ENCODE measurements around the gene RIPOR3. TPM values are rescaled to one million over a fixed set of nuclear protein-coding genes. Genes with fewer than 3 reads are reported as not detected.
A peak's percentile ranks its signal among the peaks of the same experiment; 100 is the strongest.

The RIPOR3 gene
- total RNA-seq, 2 experiments from 2014 or later: not detected

DNA sequence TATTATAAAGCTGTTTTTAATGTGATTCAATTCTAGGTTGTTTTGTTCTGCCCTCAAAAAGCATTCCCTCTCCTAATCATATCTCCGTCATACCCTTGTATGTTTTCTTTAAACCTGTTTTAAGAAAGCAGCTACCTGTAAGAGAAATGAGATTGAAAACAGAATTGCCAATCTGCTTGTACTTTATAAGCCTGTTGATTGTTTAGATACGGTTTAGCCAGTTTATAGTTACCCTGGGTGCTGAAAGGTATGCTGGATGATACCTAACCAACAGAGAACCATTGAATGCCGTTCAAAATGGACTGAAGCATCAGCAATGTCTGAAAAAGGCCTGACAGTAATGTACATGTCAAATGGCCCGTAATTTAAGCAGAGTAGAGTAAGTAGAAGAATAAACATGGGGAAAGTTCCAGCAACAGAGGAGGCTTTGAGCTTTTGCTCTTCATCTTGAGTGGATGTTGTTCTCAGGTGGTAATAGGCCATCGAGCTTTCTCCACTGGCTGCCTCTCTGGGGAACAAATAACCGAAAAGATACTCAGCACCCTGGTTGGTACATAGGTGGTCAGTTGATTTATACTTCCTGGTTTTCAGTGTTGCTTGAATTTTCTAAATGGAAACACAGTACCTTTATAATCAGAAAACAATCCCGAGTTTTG is 153.7 kb downstream of the RIPOR3 start:
- DNase-seq: no peak
- Mint-ChIP-seq H3K27me3 (no peaks in the 10 kb centered on the region), H3K36me3 (peaks cover 13% of the 10 kb centered on the region), H3K27ac (peak overlapping the region; percentile 21), H3K4me3 (no peak overlapping the region), H3K9me3 (no peaks in the 10 kb centered on the region), H3K4me1 (ENCODE audit: low read depth) (peaks cover 84% of the 10 kb centered on the region)
- intact Hi-C loops (cut with micrococcal nuclease): no loop called here
- ChIA-PET CTCF (interaction anchor here (0.6 to 1.2 kb wide), 6 partner anchors 12 to 359 kb away, joined by 3 to 4 read pairs (median 3); no protein-coding TSS in a partner anchor), POLR2A (interaction anchor here (0.6 to 1.4 kb wide), 4 partner anchors 23 to 853 kb away, joined by 3 to 5 read pairs (median 4); no protein-coding TSS in a partner anchor)

DNA sequence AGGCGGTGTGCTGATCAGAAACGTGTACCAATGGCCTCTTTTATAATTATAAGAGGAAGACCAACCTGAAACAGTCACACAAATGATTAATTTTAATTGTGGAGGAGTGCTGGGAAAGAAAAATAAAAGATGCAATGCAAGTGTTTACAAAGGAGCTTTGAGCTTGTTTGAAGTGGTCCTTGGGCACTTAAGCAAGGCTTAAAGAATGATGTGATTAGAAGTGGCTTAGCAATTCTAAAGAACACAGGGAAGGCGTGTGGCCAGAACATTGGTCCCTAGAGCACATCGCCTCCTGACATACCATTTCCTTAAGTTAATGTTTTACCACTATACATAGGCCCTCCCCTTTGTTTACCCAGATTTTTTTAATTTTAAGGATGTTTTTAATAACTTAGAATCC is 155.0 kb downstream of the RIPOR3 start:
- intact Hi-C loops (cut with micrococcal nuclease): no loop called here
- H3K4me1 Mint-ChIP-seq (ENCODE audit: low read depth): peaks cover 84% of the 10 kb centered on the region
- no peaks in the 10 kb centered on the region for H3K9me3 Mint-ChIP-seq
- ChIA-PET POLR2A (no interaction called here), CTCF (interaction anchor here (0.8 to 1.1 kb wide), 2 partner anchors 58 to 357 kb away, joined by 3 to 4 read pairs; no protein-coding TSS in a partner anchor)
- DNase-seq: no peak
- peaks cover 13% of the 10 kb centered on the region for H3K36me3 Mint-ChIP-seq
- no peaks in the 10 kb centered on the region for H3K27me3 Mint-ChIP-seq
- no peak overlapping the region for H3K27ac Mint-ChIP-seq
- H3K4me3 Mint-ChIP-seq: no peak overlapping the region

Small RNAs within 50 kb of the gene (microRNA-seq; reads per million reads assigned to microRNA genes)
- not detected for gene MIR1302-5 (ENCODE audit: borderline microRNAs expressed, borderline number of aligned reads, borderline replicate concordance)
- not detected for gene MIR645 (ENCODE audit: borderline microRNAs expressed, borderline number of aligned reads, borderline replicate concordance)

Other genes starting within 250 kb of the RIPOR3 start
- 10 to 100 TPM; 80.6 to 83.4 TPM for gene PTPN1, start 181.2 kb downstream of the RIPOR3 start, total RNA-seq
- 1 to 10 TPM; 6.3 to 8.2 TPM for gene PARD6B, start 40.0 kb upstream of the RIPOR3 start, total RNA-seq
- 10 to 100 TPM; 11.0 to 11.6 TPM for gene BCAS4, start 103.5 kb upstream of the RIPOR3 start, total RNA-seq
- gene ADNP, start 239.9 kb upstream of the RIPOR3 start, total RNA-seq: 10 to 100 TPM; 53.7 to 54.7 TPM